Measurements from ENCODE around the gene NAGPA. TPM values are rescaled to one million over a fixed set of nuclear protein-coding genes. Genes with fewer than 3 reads are reported as not detected.

NAGPA gene
- total and polyA plus RNA-seq, 2 of the 13 experiments (the other 11 are each of a cell fraction or from before 2014, with no cell fraction given) = 27.1 to 60.3 TPM

- TF ChIP-seq ZNF281 (CRISPR knock-in tag; IDR thresholded peaks at IDR 0.05; ENCODE audit: borderline replicate concordance) = no peak
- peak; percentile 65; the same call in 1 of the 2 replicates for TF ChIP-seq ZSCAN12 (CRISPR knock-in tag; IDR thresholded peaks at IDR 0.05)
- TF ChIP-seq ZNF776 (CRISPR knock-in tag; IDR thresholded peaks at IDR 0.05) = peak; percentile 21; the same call in 1 of the 2 replicates
- TF ChIP-seq SIN3B (IDR thresholded peaks at IDR 0.05; ENCODE audit: low read length) = peak; percentile 100
- peak; percentile 96 for TF ChIP-seq BHLHE40 (IDR thresholded peaks at IDR 0.05; ENCODE audit: low read length)
- TF ChIP-seq REST (IDR thresholded peaks at IDR 0.05; ENCODE audit: borderline replicate concordance in 1 of 2, low read depth in 1 of 2, low read length in 2 of 2) = peak in 1 of 2 experiments; percentile 83; a peak in 2 of 4 replicates
- peak; percentile 100 for TF ChIP-seq HDAC2 (CRISPR knock-in tag; IDR thresholded peaks at IDR 0.05)
- peak; percentile 83; the same call in 1 of the 2 replicates for TF ChIP-seq ZNF292 (CRISPR knock-in tag; IDR thresholded peaks at IDR 0.05; ENCODE audit: borderline replicate concordance, low read depth)
- TF ChIP-seq ETV6 (CRISPR knock-in tag; conservative IDR thresholded peaks at IDR 0.05) = peak; percentile 88
- peak; percentile 50 for TF ChIP-seq CEBPG (CRISPR knock-in tag; IDR thresholded peaks at IDR 0.05)
- TF ChIP-seq JARID2 (CRISPR knock-in tag; IDR thresholded peaks at IDR 0.05; ENCODE audit: insufficient replicate concordance) = no peak
- TF ChIP-seq ZNF17 (CRISPR knock-in tag; IDR thresholded peaks at IDR 0.05) = no peak
- TF ChIP-seq SMC3 (IDR thresholded peaks at IDR 0.05; ENCODE audit: low read length) = no peak
- TF ChIP-seq MEIS2 (CRISPR knock-in tag; IDR thresholded peaks at IDR 0.05) = peak; percentile 92
- peak; percentile 97 for TF ChIP-seq ZBTB14 (CRISPR knock-in tag; IDR thresholded peaks at IDR 0.05)
- TF ChIP-seq ZNF75D (CRISPR knock-in tag; IDR thresholded peaks at IDR 0.05; ENCODE audit: borderline replicate concordance) = peak; percentile 77; the same call in 1 of the 2 replicates
- TF ChIP-seq ZBTB42 (CRISPR knock-in tag; IDR thresholded peaks at IDR 0.05) = peak; percentile 42
- TF ChIP-seq ZNF225 (CRISPR knock-in tag; IDR thresholded peaks at IDR 0.05) = peak; percentile 99
- TF ChIP-seq CCAR2 (optimal IDR thresholded peaks at IDR 0.05; ENCODE audit: low read depth, low read length) = no peak
- peak; percentile 90 for TF ChIP-seq ZC3H13 (CRISPR knock-in tag; IDR thresholded peaks at IDR 0.05)
- peak; percentile 83 for TF ChIP-seq ARNT2 (CRISPR knock-in tag; IDR thresholded peaks at IDR 0.05; ENCODE audit: low read depth)
These were observed at the start of gene NAGPA (continued) for GRCh38 chr16:5033256-5034166.

Measured in HepG2 (cell line).